NB4 (cell line): ENCODE data around the gene SHLD2.
"Not testable (repeated sequence)": the region's sequence is repeated elsewhere in the genome, so short reads cannot be mapped to it uniquely, and the experiment has no call there.

ENCODE experiments used
- POLR2A ChIP-seq: IDR thresholded peaks from 2 replicates; pipeline ENCODE4 v1.6.1; 2011; ENCODE audit warnings: mild to moderate bottlenecking; ENCODE audit not compliant: insufficient read length; ENCODE audit errors: extremely low read depth
- TF ChIP-seq, protein P1 (sequence below): IDR thresholded peaks from one replicate; pipeline ENCODE4 v1.5.1; 2012; ENCODE audit warnings: low read depth, low read length

GRCh38 chr10:87225148-87225547 lies 130.1 kb downstream of the SHLD2 start, which contains the start of gene NUTM2A:
- TF ChIP-seq, protein P1, sequence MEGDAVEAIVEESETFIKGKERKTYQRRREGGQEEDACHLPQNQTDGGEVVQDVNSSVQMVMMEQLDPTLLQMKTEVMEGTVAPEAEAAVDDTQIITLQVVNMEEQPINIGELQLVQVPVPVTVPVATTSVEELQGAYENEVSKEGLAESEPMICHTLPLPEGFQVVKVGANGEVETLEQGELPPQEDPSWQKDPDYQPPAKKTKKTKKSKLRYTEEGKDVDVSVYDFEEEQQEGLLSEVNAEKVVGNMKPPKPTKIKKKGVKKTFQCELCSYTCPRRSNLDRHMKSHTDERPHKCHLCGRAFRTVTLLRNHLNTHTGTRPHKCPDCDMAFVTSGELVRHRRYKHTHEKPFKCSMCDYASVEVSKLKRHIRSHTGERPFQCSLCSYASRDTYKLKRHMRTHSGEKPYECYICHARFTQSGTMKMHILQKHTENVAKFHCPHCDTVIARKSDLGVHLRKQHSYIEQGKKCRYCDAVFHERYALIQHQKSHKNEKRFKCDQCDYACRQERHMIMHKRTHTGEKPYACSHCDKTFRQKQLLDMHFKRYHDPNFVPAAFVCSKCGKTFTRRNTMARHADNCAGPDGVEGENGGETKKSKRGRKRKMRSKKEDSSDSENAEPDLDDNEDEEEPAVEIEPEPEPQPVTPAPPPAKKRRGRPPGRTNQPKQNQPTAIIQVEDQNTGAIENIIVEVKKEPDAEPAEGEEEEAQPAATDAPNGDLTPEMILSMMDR = not testable (repeated sequence)
- TF ChIP-seq POLR2A = not testable (repeated sequence)
